Skeletal muscle satellite cell (primary cell): Measurements from ENCODE around the gene CDC25C. TPM values are rescaled to one million over a fixed set of nuclear protein-coding genes. Genes with fewer than 3 reads are reported as not detected.

Experiments
- H3K27me3 ChIP-seq: 2 replicates; pipeline ENCODE4 v1.7.0; 2013; ENCODE audit warnings: low read length; ENCODE audit not compliant: control insufficient read depth, insufficient read depth
- H3K36me3 ChIP-seq: 2 replicates; pipeline ENCODE4 v1.7.0; 2013; ENCODE audit warnings: mild to moderate bottlenecking, control low read depth, low read length; ENCODE audit not compliant: insufficient read depth
- H3K4me1 ChIP-seq: 2 replicates; pipeline ENCODE4 v1.7.0; 2013; ENCODE audit warnings: low read length; ENCODE audit not compliant: control insufficient read depth, insufficient read depth
- H3K4me2 ChIP-seq: 2 replicates; pipeline ENCODE4 v1.7.0; 2013; ENCODE audit warnings: mild to moderate bottlenecking, low read length
- H3K4me3 ChIP-seq: 2 replicates; pipeline ENCODE4 v1.7.0; 2013; ENCODE audit warnings: low read length
- H3K9ac ChIP-seq: 2 replicates; pipeline ENCODE4 v1.7.0; 2013; ENCODE audit warnings: mild to moderate bottlenecking, low read depth, low read length, moderate library complexity
- H3K9me3 ChIP-seq: replicated peaks from 2 replicates; pipeline ENCODE4 v1.7.0; 2013; ENCODE audit warnings: mild to moderate bottlenecking, control low read depth, low read length
- total RNA-seq: library from RNA; depleted of rRNA; stranded (reverse); fragments of >200 nt; gene quantifications from 2 replicates; pipeline ENCODE4 v1.2.3, GENCODE V29; 2012; rRNA removed

The CDC25C gene
- 3.7 and 5.6 TPM in 2 replicates for total RNA-seq

DNA sequence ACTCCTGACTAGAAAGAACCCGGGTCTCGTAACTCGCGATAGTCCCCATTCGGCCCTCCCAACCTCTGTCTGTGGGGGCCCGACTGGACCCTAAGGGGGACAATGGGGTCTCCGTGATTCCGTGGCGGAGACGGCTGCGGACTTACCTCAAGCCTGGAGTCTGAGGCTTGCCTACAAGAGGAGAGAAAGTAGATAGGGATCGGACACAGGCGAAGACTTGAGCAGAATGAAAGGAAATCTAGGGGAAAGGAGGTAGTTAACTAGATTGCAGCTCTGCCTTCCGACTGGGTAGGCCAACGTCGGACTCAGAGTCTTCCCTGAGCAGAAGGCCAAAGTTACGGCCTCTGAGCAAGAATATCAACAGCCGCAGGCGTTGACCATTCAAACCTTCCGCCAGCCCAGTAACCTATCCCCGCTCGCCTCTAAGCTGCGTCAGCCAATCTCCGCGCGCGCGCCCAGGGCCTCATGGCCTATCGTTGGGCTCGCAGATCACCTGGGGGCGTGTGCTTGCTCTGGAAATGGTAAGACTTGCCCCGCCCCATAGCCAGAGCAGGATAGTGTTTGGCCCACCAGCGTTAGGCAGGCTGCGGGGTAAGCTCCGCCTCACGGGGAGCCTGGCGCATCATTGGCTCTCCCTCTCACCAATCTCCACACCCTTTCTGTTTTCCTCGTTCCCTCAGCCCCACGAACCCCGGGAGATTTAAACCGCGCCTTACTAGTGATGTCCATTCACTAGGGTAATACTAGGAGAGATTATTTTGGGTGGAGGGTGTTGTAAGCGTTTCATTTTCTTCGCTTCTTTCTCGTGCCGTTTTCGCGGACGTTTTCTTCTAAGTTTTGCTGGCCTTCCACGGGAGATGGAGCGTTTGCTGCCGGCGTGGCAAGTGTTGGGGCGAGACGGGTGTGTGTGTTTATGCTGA, at the start of gene CDC25C:
Gene CDC25C (minus strand): TSS at position 356 of the 920 bp plus-strand sequence. CDS start 624 bp downstream, outside the sequence.
- Histone ChIP-seq H3K9ac (peak within 1 kb of the TSS; percentile 81), H3K36me3 (no peaks in the 10 kb centered on the region), H3K4me1 (peaks cover 8% of the 10 kb centered on the region), H3K4me3 (peak within 1 kb of the TSS; percentile 83), H3K27me3 (no peaks in the 10 kb centered on the region), H3K9me3 (no peaks in the 10 kb centered on the region), H3K4me2 (peak within 1 kb of the TSS; percentile 94)

DNA sequence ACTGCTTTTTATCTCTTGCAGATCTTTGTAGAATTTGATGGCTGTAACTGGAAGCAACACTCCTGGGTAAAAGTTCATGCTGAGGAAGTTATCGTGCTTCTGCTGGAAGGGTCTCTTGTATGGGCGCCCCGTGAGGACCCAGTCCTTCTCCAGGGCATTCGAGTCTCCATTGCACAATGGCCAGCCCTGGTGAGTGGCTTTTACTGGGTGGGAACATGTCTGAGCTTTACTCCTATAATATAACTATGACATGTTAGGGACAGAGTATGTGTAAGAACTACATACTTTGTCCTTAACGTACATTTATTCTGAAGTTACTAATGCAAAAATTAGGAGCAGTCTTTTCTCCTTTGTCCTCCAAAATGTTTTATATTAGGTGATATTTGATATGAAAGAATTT, 41.0 kb upstream of the CDC25C start:
- no peaks in the 10 kb centered on the region for H3K9me3 ChIP-seq
- peaks cover 4% of the 10 kb centered on the region for H3K36me3 ChIP-seq
- H3K9ac ChIP-seq, result no peak overlapping the region
- H3K4me1 ChIP-seq, result peaks cover 6% of the 10 kb centered on the region
- H3K27me3 ChIP-seq, result no peaks in the 10 kb centered on the region
- no peak overlapping the region for H3K4me3 ChIP-seq
- H3K4me2 ChIP-seq, result no peak overlapping the region

GRCh38 chr5:138372225-138372624, 40.6 kb upstream of the CDC25C start:
- peaks cover 6% of the 10 kb centered on the region for H3K4me1 ChIP-seq
- no peaks in the 10 kb centered on the region for H3K9me3 ChIP-seq
- no peak overlapping the region for H3K4me3 ChIP-seq
- no peak overlapping the region for H3K4me2 ChIP-seq
- H3K9ac ChIP-seq, result no peak overlapping the region
- H3K27me3 ChIP-seq, result no peaks in the 10 kb centered on the region
- peaks cover under 1% of the 10 kb centered on the region for H3K36me3 ChIP-seq

- no peak overlapping the region for H3K4me2 ChIP-seq
- H3K36me3 ChIP-seq, result no peaks in the 10 kb centered on the region
- H3K9me3 ChIP-seq, result no peaks in the 10 kb centered on the region
- H3K27me3 ChIP-seq, result no peaks in the 10 kb centered on the region
- H3K9ac ChIP-seq, result no peak overlapping the region
- peaks cover 6% of the 10 kb centered on the region for H3K4me1 ChIP-seq
- no peak overlapping the region for H3K4me3 ChIP-seq
Measured at GRCh38 chr5:138371454-138371853, 39.9 kb upstream of the CDC25C start.

- Histone ChIP-seq H3K36me3 (no peaks in the 10 kb centered on the region), H3K4me2 (no peak overlapping the region), H3K9ac (no peak overlapping the region), H3K4me1 (peaks cover 6% of the 10 kb centered on the region), H3K27me3 (no peaks in the 10 kb centered on the region), H3K4me3 (no peak overlapping the region), H3K9me3 (no peaks in the 10 kb centered on the region)
Measured at GRCh38 chr5:138370537-138370936, 38.9 kb upstream of the CDC25C start.

DNA sequence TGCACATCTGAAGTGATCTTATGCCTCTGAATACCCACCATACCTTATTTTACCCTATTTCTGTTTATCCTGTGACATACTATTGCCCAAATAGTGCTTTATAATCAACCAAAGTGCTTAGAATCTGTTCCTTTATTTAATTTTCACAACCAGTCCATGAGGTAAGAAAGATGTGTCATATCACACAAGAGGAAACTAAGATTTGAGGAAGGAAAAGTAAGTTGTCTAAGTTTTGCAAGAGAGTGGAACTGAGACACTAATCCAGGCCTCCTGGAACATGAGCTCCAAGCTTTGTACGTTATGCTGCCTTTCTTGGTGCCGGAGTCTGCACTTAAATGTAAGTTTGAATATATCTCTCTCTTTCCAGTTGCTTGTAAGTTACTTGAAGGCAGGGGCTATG, 38.1 kb upstream of the CDC25C start:
- Histone ChIP-seq H3K4me1 (peaks cover 6% of the 10 kb centered on the region), H3K4me3 (no peak overlapping the region), H3K36me3 (no peaks in the 10 kb centered on the region), H3K27me3 (no peaks in the 10 kb centered on the region), H3K9me3 (no peaks in the 10 kb centered on the region), H3K4me2 (no peak overlapping the region), H3K9ac (no peak overlapping the region)

GRCh38 chr5:138369261-138369660, 37.7 kb upstream of the CDC25C start:
- H3K27me3 ChIP-seq, result no peaks in the 10 kb centered on the region
- peaks cover 6% of the 10 kb centered on the region for H3K4me1 ChIP-seq
- no peak overlapping the region for H3K4me2 ChIP-seq
- no peak overlapping the region for H3K4me3 ChIP-seq
- no peaks in the 10 kb centered on the region for H3K36me3 ChIP-seq
- H3K9ac ChIP-seq, result no peak overlapping the region
- H3K9me3 ChIP-seq, result no peaks in the 10 kb centered on the region

GRCh38 chr5:138366632-138367382, 35.2 kb upstream of the CDC25C start:
- H3K4me2 ChIP-seq, result no peak overlapping the region
- H3K27me3 ChIP-seq, result no peaks in the 10 kb centered on the region
- H3K36me3 ChIP-seq, result no peaks in the 10 kb centered on the region
- H3K4me1 ChIP-seq, result peaks cover 6% of the 10 kb centered on the region
- H3K4me3 ChIP-seq, result no peak overlapping the region
- H3K9me3 ChIP-seq, result no peaks in the 10 kb centered on the region
- no peak overlapping the region for H3K9ac ChIP-seq

- H3K4me1 ChIP-seq, result peaks cover 2% of the 10 kb centered on the region
- no peak overlapping the region for H3K4me2 ChIP-seq
- no peaks in the 10 kb centered on the region for H3K36me3 ChIP-seq
- no peaks in the 10 kb centered on the region for H3K9me3 ChIP-seq
- no peak overlapping the region for H3K4me3 ChIP-seq
- no peaks in the 10 kb centered on the region for H3K27me3 ChIP-seq
- no peak overlapping the region for H3K9ac ChIP-seq
Measured at GRCh38 chr5:138364576-138364975, 33.0 kb upstream of the CDC25C start.

- H3K9me3 ChIP-seq, result no peaks in the 10 kb centered on the region
- no peak overlapping the region for H3K4me3 ChIP-seq
- H3K4me1 ChIP-seq, result no peaks in the 10 kb centered on the region
- no peak overlapping the region for H3K4me2 ChIP-seq
- no peaks in the 10 kb centered on the region for H3K36me3 ChIP-seq
- no peaks in the 10 kb centered on the region for H3K27me3 ChIP-seq
- H3K9ac ChIP-seq, result no peak overlapping the region
Measured at GRCh38 chr5:138360941-138361452, 29.4 kb upstream of the CDC25C start.

GRCh38 chr5:138359621-138360020, 28.0 kb upstream of the CDC25C start:
- no peaks in the 10 kb centered on the region for H3K36me3 ChIP-seq
- no peak overlapping the region for H3K4me3 ChIP-seq
- H3K9ac ChIP-seq, result no peak overlapping the region
- no peaks in the 10 kb centered on the region for H3K27me3 ChIP-seq
- no peaks in the 10 kb centered on the region for H3K9me3 ChIP-seq
- peaks cover 8% of the 10 kb centered on the region for H3K4me1 ChIP-seq
- no peak overlapping the region for H3K4me2 ChIP-seq
